Measurements from ENCODE around the gene SNAPIN. TPM values are rescaled to one million over a fixed set of nuclear protein-coding genes. Genes with fewer than 3 reads are reported as not detected.

The SNAPIN gene
- total RNA-seq, 1 experiment from 2014 or later = 82.0 TPM

GRCh38 chr1:153647346-153647714 lies 11.2 kb upstream of the SNAPIN start:
- ATAC-seq (peak; percentile 14), DNase-seq (no peak)
- BruUV-seq (replicated peaks) = TSS peak; percentile 8
- Histone ChIP-seq H3K4me3 (ENCODE audit: low read length) (no peak overlapping the region), H3K27ac (ENCODE audit: low read length) (no peak overlapping the region), H3K4me2 (ENCODE audit: low read length) (no peak overlapping the region), H3F3A (ENCODE audit: low read length, unreplicated experiment) (peaks cover 18% of the 10 kb centered on the region), H2AFZ (ENCODE audit: low read length) (no peak overlapping the region), H3K9ac (ENCODE audit: low read length) (no peak overlapping the region), H3K9me2 (replicated peaks; ENCODE audit: low read length) (no peaks in the 10 kb centered on the region), H3K9me3 (ENCODE audit: low read length) (no peaks in the 10 kb centered on the region), H3K79me2 (ENCODE audit: low read length) (peaks cover 21% of the 10 kb centered on the region; the same call in 1 of the 2 replicates), H3K27me3 (ENCODE audit: low read length) (no peaks in the 10 kb centered on the region), H3K36me3 (ENCODE audit: low read depth, low read length) (peaks cover 43% of the 10 kb centered on the region), H4K20me1 (ENCODE audit: low read length) (0 out of 2 replicates have a peak, but pooled peaks cover 8% of the 10 kb centered on the region), H3K4me1 (ENCODE audit: insufficient read depth, low read length) (peaks cover 5% of the 10 kb centered on the region; the same call in 1 of the 2 replicates)
- CTCF ChIA-PET = no interaction called here
- POLR2A ChIA-PET (ENCODE audit: unreplicated experiment) = interaction anchor here (1.4 kb wide), 1 partner anchor 12 kb away, joined by 6 read pairs; no protein-coding TSS in a partner anchor
- TF ChIP-seq CTCF (conservative IDR thresholded peaks at IDR 0.05; ENCODE audit: low read depth, low read length) (no peak), EZH2phosphoT487 (IDR thresholded peaks at IDR 0.05; ENCODE audit: borderline replicate concordance, low read length) (no peak), EZH2 (IDR thresholded peaks at IDR 0.05; ENCODE audit: low read length, unreplicated experiment) (no peak)
- intact Hi-C loops (cut with micrococcal nuclease) = no loop called here

- Histone ChIP-seq H3K4me1 (ENCODE audit: insufficient read depth, low read length) (peaks cover 11% of the 10 kb centered on the region), H3K79me2 (ENCODE audit: low read length) (peaks cover 14% of the 10 kb centered on the region; the same call in 1 of the 2 replicates), H3K9me2 (replicated peaks; ENCODE audit: low read length) (no peaks in the 10 kb centered on the region), H3K27ac (ENCODE audit: low read length) (no peak overlapping the region), H2AFZ (ENCODE audit: low read length) (no peak overlapping the region), H3K4me3 (ENCODE audit: low read length) (no peak overlapping the region), H3K27me3 (ENCODE audit: low read length) (no peaks in the 10 kb centered on the region), H4K20me1 (ENCODE audit: low read length) (0 out of 2 replicates have a peak, but pooled peaks cover 8% of the 10 kb centered on the region), H3K36me3 (ENCODE audit: low read depth, low read length) (peaks cover 35% of the 10 kb centered on the region), H3K9ac (ENCODE audit: low read length) (no peak overlapping the region), H3K4me2 (ENCODE audit: low read length) (no peak overlapping the region), H3K9me3 (ENCODE audit: low read length) (no peaks in the 10 kb centered on the region), H3F3A (ENCODE audit: low read length, unreplicated experiment) (peaks cover 18% of the 10 kb centered on the region)
- DNase-seq (no peak), ATAC-seq (no peak)
- TF ChIP-seq EZH2phosphoT487 (IDR thresholded peaks at IDR 0.05; ENCODE audit: borderline replicate concordance, low read length) = no peak
- TF ChIP-seq CTCF (conservative IDR thresholded peaks at IDR 0.05; ENCODE audit: low read depth, low read length) = no peak
- TF ChIP-seq EZH2 (IDR thresholded peaks at IDR 0.05; ENCODE audit: low read length, unreplicated experiment) = no peak
- no TSS peak for BruUV-seq (replicated peaks)
- intact Hi-C loops (cut with micrococcal nuclease) = no loop called here
- CTCF ChIA-PET = no interaction called here
- POLR2A ChIA-PET (ENCODE audit: unreplicated experiment) = interaction anchor here (0.6 to 1.4 kb wide), 2 partner anchors 13 to 76 kb away, joined by 3 to 6 read pairs; no protein-coding TSS in a partner anchor
Observed at GRCh38 chr1:153648000-153648643, 10.4 kb upstream of the SNAPIN start.

Measured in PC-3 (cell line).